Thyroid gland (tissue), 4 donors: ENCODE data around the gene GRB10.

Source experiments
- POLR2A ChIP-seq, 2 donors: fragments of 450-650 bp; IDR thresholded peaks; one replicate each; pipeline ENCODE4 v1.6.1; 2017; ENCODE audit warnings: antibody characterized with exemption in 2 of 2, mild to moderate bottlenecking in 2 of 2, moderate library complexity in 1 of 2
- TF ChIP-seq, protein P1 (sequence below), 6 experiments: fragments of 200-600 bp in 3 of 6; fragments of 450-650 bp in 3 of 6; sonication (generic) in 3 of 6; IDR thresholded peaks; one replicate each; pipeline ENCODE4 v1.5.1; 2016 to 2019; ENCODE audit warnings: antibody characterized with exemption in 6 of 6, mild to moderate bottlenecking in 2 of 6, inconsistent platforms in 1 of 6, moderate library complexity in 1 of 6

DNA sequence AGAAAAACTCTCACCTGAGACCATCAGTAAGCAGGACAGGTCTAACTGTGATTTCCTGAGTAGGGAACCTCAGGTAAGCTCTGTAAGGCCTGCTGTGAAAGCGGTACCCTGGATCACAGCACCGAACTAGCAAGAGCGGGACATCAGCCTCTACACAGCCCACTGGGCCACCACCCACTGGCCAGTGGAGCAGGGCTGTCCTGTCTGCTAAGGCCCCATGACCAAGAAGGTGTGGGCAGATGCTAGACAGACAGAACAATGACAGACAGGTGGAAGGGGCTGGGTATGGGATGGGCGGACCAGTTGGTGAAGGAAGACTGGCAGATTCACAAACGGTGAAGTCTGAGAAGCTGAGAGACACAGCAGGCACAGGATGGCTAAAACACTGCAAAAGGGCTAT is 138.1 kb downstream of the GRB10 start:
- TF ChIP-seq, protein P1, sequence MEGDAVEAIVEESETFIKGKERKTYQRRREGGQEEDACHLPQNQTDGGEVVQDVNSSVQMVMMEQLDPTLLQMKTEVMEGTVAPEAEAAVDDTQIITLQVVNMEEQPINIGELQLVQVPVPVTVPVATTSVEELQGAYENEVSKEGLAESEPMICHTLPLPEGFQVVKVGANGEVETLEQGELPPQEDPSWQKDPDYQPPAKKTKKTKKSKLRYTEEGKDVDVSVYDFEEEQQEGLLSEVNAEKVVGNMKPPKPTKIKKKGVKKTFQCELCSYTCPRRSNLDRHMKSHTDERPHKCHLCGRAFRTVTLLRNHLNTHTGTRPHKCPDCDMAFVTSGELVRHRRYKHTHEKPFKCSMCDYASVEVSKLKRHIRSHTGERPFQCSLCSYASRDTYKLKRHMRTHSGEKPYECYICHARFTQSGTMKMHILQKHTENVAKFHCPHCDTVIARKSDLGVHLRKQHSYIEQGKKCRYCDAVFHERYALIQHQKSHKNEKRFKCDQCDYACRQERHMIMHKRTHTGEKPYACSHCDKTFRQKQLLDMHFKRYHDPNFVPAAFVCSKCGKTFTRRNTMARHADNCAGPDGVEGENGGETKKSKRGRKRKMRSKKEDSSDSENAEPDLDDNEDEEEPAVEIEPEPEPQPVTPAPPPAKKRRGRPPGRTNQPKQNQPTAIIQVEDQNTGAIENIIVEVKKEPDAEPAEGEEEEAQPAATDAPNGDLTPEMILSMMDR (IDR thresholded peaks at IDR 0.05), result no peak
- no peak for TF ChIP-seq POLR2A (IDR thresholded peaks at IDR 0.05)
